Epidermal melanocyte (primary cell): ENCODE measurements around the gene RAB33B.
"Not testable (repeated sequence)": the region's sequence is repeated elsewhere in the genome, so short reads cannot be mapped to it uniquely, and the experiment has no call there.

Experiments
- DNase-seq: peaks from one replicate; pipeline ENCODE4 v3.0.0; 2011; ENCODE audit warnings: low spot score; ENCODE audit not compliant: insufficient read length

The RAB33B gene

DNA sequence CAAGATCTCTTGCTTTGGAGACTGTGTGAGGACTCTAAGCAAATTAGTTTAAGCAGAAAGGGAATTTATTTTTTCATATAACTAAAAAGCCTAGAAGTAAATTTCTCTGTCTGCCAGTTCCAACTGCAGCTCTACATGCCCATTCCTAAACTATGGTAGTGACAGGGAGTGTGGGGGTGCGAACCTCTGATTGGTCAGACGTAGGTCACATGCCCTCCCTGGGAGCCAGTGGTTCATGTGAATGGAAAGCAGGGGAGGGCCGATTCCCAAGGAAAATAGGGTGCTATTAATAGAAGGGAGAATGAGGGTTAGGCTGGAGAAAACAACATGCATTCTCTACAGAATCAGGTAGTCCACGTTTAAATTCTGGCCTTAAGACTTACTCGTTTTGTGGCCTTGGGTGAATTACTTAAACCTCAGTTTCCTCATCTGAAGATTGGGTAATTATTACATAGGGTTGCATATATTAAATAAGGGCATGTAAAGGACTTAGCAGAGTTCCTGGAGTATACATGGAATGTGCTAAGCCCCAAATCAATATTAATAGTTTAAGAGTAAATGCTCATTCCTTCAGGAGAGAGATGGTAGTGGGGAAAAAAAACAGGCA is 7.2 kb downstream of the RAB33B start:
- DNase-seq: no peak

DNA sequence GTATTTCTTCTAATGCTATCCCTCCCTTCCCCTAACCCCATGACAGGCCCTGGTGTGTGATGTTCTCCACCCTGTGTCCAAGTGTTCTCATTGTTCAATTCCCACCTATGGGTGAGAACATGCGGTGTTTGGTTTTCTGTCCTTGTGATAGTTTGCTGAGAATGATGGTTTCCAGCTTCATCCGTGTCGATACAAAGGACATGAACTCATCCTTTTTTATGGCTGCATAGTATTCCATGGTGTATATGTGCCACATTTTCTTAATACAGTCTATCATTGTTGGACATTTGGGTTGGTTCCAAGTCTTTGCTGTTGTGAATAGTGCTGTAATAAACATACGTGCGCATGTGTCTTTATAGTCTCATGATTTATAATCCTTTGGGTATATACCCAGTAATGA is 10.6 kb downstream of the RAB33B start:
- not testable (repeated sequence) for DNase-seq

DNA sequence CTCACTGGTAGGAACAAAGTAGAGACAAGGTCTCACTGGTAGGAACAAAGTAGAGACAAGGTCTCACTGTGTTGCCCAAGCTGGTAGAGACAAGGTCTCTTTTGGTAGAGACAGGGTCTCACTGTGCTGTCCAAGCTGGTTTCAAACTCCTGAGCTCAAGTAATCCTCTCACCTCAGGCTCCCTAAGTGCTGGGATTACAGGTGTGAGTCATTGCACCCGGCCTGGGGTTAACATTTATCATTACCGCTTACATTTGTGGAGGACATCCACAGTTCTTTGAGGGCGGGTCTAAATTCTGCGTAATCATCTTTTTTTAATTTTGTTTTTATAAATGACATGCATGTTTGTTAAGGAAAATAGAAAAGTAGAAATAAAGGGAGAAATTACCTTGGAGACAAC is 12.0 kb downstream of the RAB33B start:
- DNase-seq: no peak

DNA sequence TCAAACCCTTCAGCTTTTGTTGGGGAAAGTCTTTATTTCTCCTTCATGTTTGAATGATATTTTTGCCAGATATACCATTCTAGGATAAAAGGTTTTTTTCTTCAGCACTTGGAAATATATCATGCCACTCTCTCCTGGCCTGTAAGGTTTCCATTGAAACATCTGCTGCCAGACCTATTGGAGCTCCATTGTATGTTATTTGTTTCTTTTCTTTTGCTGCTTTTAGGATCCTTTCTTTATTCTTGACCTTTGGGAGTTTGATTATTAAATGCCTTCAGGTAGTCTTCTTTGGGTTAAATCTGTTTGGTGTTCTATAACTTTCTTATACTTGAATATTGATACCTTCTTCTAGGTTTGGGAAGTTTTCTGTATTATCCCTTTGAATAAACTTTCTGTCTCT is 14.8 kb downstream of the RAB33B start:
- DNase-seq: not testable (repeated sequence)

DNA sequence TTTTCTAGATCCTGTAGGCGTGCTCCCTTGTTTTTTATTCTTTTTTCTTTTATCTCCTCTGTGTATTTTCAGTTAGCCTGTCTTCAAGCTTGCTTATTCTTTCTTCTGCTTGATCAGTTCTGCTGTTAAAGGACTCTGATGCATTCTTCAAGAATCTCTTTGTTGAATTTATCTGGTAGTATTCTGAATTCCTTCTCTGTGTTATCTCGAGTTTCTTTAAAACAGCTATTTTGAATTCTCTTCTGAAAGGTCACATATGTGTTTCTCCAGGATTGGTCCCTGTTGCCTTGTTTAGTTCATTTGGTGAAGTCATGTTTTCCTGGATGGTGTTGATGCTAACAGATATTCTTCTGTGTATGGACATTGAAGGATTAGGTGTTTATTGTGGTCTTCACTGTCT is 15.3 kb downstream of the RAB33B start:
- DNase-seq: no peak

DNA sequence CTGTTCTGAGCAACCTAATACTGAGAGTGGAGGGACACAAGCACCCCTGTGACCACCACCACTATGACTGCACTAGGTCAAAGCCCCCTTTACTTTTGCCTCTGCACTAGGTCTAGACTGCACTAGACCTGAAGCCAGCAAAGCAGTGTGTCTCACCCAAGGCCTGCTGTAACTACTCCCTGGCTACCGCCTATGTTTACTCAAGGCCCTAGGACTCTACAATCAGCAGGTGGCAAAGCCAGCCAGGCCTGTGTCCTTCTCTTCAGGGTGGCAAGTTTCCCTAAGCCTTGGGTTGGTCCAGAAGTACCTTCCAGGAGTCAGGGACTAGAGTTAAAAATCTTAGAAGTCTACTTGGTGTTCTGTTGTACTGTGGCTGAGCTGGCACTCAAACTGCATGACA is 15.9 kb downstream of the RAB33B start:
- DNase-seq: no peak

DNA sequence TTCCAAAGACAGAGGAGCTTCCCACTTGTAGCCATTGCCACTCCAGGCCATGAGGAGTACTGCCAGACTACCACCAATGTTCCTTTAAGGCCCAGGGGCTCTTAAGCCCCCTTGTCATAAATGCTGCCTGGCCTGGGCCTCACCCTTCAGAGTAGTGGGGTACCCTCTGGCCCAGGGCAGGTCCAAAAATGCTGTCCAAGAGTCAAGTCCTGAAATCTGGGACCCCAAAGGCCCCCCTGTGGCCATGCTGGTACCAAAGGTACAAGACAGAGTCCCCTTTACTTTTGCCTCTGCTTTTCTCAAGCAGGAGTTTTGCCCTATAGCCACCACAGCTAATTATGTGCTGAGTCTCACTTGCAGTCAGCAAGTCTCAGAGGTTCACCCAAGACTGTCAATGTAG is 16.4 kb downstream of the RAB33B start:
- no peak for DNase-seq

DNA sequence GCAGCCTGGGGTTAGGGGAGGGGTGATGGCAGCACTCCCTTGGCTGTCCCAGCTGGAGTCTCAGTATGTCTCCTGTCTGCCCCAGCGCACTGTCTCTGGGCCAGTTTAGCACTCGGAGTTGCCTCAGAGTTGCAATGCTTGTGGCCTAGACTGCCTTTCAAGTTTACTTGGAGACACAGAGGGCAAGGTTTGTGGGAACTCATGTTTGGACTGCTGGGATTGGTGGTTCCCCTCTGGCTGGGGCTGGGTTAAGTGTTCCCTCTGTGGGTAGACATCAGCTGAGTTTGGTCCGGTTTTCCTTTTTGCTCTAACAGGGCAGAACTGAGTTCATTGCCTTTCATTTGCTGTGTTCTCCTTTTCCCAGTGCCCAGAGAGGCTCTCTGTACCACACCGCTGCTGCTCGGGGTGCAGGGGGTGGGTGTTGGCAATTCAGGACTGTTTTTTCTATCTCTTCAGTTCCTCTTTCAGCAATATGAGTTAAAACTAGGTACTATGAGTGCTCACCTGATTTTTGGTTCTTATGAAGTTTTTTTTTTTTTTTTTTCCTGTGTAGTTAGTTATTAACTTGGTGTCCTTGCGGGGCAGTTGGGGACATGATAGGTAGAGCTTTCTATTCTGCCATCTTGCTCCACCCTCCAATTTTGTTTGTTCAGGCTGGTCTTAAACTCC is 17.2 kb downstream of the RAB33B start:
- no peak for DNase-seq

DNA sequence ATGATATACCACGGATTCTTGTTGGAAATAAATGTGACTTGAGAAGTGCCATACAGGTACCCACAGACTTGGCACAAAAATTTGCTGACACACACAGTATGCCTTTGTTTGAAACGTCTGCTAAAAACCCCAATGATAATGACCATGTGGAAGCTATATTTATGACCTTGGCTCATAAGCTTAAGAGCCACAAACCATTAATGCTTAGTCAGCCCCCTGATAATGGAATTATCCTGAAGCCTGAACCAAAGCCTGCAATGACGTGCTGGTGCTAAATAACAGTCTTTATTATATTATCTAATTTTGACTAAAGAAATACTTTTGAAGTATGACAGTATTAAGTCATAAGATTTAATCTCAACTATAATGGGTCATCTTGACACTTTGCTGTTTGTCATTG is 18.9 kb downstream of the RAB33B start:
- no peak for DNase-seq

DNA sequence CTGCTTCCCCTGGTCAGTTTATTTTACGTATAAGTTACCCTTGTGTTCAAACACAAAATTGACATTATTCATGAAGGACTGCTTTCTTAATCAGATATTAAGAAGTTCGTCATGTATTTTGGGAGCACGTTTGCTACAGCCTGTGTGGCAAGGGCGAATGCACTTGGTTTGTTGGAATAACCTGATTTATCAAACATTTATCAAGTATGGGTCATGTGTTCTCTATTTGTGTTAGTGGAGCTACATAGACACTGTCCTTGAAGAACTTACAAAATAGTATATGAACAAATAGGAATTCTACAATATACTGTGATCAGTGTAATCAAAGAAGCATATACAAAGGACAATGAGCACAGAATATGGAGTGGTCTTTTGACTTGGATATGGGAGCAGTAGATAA is 22.4 kb downstream of the RAB33B start:
- no peak for DNase-seq

DNA sequence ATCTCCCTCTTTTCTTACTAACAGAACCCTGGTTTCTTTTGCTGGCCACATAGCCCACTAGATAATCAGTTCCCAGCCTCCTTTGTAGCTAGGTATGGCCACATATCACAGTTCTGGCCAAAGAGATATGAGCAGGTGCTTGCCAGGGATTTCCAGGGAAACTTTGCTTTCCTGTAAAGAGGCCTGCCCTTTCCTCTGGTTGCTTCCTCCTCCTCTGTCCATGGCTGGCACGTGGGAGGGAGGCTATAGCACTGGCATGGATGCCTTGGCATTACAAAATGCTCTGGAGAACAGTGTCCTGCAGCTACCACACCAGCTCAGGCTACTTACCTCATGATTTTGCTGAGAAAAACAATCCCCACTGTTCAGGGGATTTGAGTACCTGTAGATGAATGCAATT is 27.5 kb downstream of the RAB33B start:
- DNase-seq: no peak

DNA sequence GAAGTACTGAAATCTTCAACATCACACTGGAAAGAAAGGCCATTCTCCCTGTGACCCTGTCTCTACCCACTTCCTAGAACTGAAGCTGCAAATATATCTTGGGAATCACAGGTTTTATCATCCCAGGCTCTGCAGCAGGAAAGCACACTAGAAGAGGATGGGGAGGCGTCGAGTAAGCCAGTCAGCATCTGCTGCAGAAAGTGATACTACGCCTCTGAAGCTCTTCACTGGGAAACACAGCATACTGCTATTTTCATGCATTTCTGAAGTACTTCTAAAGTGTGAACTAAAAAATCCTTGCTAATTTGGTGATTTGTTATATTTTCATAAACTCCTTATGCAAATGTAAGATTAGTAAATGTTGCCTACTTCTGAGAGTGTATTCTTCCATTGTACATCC is 29.1 kb downstream of the RAB33B start:
- DNase-seq: no peak

DNA sequence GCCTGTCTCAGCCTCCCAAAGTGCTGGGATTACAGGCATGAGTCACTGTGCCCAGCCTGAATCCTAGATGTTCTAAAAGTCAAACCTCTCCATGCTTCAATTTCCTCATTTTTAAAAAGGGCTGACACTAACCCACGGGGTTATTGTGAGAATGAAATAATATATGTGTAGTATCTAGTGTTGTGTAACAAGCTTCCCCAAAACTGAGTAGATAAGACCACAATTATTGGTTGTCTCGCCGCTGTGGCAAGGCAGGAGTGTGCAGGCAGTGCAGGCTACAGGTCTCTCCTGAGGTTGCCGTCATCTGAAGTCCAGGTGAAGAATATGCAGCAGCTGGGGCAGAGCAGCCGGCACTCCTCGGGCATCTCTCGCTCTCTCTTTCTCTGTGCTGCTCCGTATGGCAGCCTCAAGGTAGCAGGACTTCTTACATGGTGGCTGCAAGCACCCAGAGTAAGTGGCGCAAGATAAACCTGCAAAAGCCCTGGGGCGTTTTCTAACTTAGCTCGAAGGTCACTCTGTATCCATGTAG is 30.9 kb downstream of the RAB33B start:
- DNase-seq: no peak

DNA sequence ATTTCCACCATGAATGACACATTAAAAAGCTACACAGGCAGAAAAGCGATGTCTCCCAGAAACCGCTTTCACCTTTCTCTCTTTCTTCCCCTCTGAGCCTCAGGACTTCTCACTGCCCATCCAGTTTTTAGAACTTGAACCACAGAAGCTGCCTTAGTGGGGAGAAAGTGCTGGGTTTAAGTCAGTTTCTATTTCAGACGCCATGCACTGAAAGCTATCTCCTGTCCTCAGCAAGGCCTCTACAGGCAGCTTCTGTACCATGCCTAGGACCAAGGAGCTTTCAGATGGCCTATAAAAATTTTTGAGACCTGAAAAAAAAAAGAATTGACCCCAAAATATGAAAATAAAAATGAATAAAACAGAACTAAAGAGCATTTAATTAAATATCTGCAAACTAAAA is 34.5 kb downstream of the RAB33B start:
- no peak for DNase-seq

DNA sequence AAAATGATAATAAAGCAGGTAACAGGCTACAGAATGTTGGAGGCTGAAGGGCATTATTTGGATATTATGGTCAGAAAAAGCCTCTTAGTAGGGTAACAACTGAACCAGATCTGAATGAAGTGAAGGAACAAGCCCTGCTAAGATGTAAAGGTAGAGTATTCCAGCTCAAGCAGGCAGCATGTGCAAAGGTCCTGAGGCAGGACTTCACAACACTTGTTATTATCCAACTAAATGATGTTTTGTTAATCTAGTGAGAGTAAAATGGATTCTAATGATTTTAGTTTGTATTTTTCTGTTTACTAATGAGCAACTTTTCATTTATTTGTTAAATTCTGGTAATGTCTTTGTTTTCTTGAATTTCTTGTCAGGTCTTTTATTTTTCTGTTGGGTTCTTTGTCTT is 35.7 kb downstream of the RAB33B start:
- no peak for DNase-seq

DNA sequence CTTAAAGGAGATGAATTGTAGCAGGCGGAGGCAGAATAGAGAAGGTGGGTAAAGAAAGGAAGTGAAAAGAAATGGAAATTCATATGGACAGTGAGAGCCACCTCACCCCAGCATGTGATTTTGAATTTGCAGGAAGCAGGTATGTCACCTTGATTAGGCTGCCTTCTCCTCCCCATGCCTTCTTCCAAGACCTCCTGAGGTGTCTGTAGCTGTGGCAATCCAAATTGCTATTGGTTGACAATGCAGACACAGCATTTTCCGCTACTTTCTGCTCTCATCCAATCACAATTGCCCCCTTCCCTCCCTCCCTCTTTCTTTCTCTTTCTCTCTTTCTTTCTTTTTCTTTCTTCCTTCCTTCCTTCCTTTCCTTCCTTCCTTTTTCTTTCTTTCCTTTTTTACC is 38.5 kb downstream of the RAB33B start:
- no peak for DNase-seq

DNA sequence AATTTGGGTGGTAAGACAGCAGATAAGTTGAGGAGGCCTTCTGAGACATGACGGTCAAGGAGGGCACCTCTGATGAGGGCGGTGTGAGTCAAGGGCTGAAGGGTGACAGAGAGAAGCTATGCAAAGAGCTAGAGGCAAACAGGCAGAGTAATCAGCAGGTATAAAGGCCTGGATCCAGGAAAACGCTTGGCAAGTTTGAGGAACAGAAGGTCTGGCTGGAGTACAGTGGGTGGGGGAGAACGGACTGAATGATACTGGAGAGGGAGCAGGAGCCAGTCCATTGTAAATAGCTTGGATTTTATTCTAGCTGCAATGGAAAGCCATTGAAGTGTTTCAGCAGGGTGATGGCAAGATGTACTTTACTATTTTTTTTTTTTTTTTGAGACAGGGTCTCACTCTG is 39.3 kb downstream of the RAB33B start:
- no peak for DNase-seq

DNA sequence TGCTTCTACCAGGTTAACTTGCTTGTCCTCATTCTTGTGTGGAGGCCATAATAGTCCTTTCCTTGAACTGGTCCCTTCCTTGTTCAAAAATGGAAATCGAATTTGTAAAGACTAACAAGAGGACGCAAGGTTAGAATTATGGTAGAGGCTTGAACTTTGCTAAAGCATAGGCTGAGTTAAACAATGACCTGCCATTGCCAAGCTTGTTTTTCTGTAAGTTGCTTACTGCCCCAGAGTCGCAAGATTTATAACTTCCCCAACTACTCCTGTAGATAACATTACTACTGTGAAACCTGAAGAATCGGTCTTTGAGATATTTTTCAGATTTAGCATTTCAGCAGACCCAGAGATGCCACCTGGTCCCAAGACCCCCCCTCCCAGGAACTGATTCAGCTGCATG is 45.3 kb downstream of the RAB33B start:
- no peak for DNase-seq

DNA sequence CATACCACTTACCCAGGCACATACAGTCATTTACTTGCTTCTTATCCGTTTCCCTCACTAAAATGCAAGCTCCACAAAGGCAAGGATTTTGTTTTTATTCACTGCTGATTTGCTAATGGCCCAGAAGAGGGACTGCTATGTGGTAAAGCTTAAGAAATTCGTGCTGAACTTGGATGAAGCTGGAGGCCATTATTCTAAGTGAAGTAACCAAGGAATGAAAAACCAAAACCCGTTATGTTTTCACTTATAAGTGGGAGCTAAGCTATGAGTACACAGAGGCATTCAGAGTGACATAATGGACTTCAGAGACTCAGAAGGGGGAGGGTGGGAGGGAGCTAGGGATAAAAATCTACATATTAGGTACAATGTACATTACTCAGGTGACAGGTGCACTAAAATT is 47.2 kb downstream of the RAB33B start:
- no peak for DNase-seq

DNA sequence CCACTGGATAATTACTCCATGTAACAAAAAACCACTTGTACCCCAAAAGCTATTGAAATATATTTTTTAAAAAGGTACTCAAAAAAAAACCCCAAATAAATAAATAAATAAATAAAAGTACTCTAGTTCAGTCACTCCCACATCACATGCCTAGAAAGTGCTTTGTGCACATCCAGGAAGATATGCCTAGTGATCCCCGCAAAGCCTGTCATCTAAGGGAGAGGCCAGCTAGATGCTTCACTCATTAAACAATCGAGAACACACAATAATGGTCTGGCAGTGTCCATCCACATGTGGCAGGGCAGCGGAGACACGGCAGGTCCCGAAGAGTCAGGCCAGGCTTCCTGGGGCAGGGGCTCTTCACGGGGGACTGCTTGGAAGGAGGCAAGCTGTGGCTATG is 47.6 kb downstream of the RAB33B start:
- no peak for DNase-seq

DNA sequence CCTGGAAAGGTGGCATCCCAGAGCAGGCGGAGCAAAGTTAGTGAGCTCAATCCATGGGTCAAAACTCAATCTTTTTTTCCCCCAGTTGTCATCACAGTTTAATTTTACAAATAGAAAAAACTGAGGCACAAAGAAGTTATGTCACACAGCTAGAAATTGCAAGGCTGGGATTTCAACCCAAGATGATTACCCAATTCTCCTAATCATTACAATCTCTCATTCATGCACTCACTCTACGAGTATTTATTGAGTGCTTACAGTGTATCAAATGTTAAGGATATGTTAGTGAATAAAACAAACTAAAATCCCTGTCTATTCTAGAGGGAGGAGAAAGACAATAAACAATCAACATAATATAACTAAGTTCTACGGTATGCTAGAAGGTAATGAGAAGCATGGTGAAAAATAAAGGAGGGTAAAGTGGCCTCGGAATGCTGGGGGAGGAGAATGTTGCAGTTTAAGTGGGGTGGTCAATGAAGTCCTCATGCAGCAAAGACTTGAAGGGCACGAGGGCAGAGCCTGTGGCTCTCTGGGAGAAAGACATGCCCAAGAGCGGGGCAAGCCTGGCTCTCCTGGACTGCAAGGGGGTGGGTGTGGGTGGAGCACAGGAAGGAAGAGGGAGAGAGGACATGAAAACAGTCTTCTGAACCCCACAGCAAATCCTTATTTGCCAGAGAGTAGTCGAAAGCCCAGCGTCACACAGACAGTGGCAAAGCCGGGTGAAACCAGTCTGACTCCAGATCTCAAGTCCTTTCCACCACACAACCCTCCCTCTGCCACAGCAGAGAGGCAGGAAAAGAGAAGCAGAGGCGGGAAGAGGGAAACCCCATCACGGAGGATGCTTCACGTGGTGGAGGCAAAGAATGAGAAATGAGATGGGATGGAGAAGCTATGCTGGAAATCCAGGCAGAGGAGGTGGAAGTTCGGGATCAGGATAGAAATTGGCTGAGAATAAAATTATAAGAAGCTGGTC is 48.3 kb downstream of the RAB33B start:
- DNase-seq: no peak

DNA sequence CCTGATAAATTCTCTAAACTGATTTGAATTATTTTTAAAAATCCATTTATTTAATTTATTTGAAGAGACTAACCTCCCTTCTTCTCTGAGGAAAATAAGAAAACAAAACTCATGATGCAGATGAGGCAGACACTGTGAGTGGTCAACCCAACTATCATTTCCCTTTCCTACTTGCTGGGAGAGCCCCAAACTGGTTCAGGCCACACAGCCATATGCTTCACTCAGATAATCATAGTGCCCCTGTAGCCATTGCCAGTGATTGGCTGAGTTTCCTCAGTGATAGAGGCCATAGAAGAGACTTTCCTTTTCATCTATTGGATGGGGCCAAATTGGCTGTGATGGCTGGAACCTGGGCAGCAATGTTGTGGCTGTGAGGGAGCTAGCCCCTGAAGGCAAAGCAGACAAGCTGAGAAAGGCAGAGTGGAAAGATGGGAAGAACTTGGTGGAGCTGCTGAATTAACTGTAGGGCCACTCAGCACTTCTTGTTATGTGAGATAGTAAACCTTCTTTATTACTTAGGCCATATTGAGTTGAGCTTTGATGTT is 49.8 kb downstream of the RAB33B start:
- DNase-seq: no peak
